Stomach (tissue), 4 donors: ENCODE data around the gene TSR2.

Source experiments
- EP300 ChIP-seq: sonication (generic); formaldehyde crosslinking; IDR thresholded peaks from one replicate; pipeline ENCODE4 v1.6.1; 2017; ENCODE audit warnings: antibody characterized with exemption
- POLR2A ChIP-seq, 4 donors: fragments of 450-650 bp; IDR thresholded peaks; one replicate each; pipeline ENCODE4 v1.6.1; 2016; ENCODE audit warnings: antibody characterized with exemption in 4 of 4, control low read depth in 2 of 4, mild to moderate bottlenecking in 1 of 4, moderate library complexity in 1 of 4
- POLR2AphosphoS5 ChIP-seq, 3 donors: sonication (generic); formaldehyde crosslinking; IDR thresholded peaks; one replicate each; pipeline ENCODE4 v1.6.1; 2016; ENCODE audit warnings: antibody characterized with exemption in 3 of 3
- TF ChIP-seq, protein P1 (sequence below), 7 experiments: fragments of 450-650 bp in 4 of 7; fragments of 200-600 bp in 3 of 7; sonication (generic) in 3 of 7; IDR thresholded peaks; one replicate each; pipeline ENCODE4 v1.5.1; 2016 to 2019; ENCODE audit warnings: antibody characterized with exemption in 7 of 7, control low read depth in 2 of 7, mild to moderate bottlenecking in 1 of 7

- TF ChIP-seq, protein P1, sequence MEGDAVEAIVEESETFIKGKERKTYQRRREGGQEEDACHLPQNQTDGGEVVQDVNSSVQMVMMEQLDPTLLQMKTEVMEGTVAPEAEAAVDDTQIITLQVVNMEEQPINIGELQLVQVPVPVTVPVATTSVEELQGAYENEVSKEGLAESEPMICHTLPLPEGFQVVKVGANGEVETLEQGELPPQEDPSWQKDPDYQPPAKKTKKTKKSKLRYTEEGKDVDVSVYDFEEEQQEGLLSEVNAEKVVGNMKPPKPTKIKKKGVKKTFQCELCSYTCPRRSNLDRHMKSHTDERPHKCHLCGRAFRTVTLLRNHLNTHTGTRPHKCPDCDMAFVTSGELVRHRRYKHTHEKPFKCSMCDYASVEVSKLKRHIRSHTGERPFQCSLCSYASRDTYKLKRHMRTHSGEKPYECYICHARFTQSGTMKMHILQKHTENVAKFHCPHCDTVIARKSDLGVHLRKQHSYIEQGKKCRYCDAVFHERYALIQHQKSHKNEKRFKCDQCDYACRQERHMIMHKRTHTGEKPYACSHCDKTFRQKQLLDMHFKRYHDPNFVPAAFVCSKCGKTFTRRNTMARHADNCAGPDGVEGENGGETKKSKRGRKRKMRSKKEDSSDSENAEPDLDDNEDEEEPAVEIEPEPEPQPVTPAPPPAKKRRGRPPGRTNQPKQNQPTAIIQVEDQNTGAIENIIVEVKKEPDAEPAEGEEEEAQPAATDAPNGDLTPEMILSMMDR (IDR thresholded peaks at IDR 0.05): no peak
- TF ChIP-seq POLR2AphosphoS5 (IDR thresholded peaks at IDR 0.05): no peak
- TF ChIP-seq EP300: no peak
- no peak for TF ChIP-seq POLR2A (IDR thresholded peaks at IDR 0.05)
Observed at GRCh38 chrX:54407266-54407665, 32.9 kb upstream of the TSR2 start.
